Measurements from ENCODE around the gene OR56B1.

OR56B1 gene

DNA sequence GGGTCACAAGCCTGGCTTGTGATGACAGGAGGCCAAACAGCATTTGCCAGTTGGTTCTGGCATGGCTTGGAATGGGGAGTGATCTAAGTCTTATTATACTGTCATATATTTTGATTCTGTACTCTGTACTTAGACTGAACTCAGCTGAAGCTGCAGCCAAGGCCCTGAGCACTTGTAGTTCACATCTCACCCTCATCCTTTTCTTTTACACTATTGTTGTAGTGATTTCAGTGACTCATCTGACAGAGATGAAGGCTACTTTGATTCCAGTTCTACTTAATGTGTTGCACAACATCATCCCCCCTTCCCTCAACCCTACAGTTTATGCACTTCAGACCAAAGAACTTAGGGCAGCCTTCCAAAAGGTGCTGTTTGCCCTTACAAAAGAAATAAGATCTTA lies 843 bp downstream of the OR56B1 start:
- no peak for DNase-seq

DNA sequence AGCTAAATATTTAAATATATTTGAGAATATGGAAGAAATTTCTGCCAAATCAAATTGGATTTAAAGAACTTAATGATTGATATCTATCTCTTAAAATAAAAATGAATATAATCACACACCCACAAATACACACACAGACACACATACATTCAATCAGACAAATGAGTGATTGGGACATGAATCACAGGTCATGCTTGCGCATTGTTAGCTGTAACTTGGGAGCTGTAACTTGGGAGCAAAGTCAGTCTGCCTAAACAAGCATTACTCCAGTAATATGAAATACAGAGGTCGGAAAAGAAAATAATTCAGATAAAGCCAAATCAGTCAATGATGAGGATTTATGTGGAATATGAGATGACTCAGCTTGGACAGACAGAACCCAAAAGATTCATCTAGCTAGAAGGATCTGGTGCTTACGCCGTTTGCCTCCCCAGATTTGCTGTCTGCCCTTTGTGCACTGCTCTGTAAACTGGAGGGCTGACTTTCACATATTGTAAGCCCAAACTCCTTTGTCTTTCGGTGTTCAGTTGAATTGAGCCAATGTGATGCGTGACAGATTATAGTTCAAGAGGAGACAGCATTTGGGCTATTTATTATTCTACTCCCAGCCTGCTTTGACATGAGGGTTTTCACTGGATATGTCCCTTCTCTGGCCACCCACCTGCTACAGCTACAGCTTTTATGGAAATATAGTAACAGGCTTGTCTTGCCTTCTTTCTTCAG lies 1.6 kb downstream of the OR56B1 start:
- DNase-seq = no peak

DNA sequence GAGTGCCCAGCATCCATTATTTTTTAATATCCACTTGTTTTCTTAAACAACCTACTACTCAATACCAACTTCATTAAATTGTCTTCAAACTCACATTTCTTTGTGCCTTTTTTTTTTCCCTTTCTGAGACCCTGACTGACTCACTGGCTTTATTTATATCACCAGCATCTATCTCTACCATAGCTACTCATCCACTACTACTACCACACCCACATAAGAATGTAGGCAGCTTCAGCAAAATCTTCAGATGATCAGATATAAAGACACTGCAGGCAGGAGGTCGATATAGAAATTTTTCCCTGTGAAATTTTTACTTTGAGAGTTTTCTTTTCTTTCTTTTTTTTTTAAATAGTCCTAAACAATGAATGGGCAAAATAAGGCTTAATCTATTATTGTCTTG lies 2.2 kb downstream of the OR56B1 start:
- no peak for DNase-seq

DNA sequence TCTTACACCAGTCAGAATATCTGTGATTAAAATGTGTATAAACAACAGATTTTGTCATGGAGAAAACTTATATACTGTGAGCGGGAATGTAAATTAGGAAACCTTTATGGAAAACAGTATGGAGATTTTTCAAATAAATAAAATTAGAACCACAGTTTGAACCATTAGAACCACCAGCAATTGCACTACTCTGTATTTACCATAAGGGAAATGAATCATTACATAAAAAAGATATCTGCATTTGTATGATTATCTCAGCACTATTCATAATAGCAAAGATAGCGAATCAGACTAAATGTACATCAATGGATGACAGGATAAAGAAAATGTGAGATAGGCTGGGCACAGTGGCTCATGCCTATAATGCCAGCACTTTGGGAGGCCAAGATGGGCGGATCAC lies 10.4 kb downstream of the OR56B1 start:
- DNase-seq = no peak

DNA sequence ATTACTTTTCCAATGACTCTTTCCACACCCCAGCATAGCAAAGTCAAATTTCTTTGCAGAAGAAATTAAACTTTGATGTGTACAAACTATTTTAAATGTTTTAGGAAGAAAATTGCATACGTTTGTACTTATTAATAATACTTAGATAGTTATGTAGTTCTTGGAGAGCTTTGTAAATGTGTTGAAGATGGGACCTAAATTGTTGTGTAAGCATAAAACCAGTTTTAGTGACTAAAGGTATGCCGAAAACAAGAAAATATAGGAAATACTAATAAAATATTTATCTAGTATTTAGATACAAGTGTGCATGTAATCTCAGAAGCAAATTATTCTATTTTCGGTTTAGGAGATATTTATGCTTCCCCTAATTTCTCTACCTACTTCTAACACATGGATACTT lies 13.6 kb downstream of the OR56B1 start:
- no peak for DNase-seq

DNA sequence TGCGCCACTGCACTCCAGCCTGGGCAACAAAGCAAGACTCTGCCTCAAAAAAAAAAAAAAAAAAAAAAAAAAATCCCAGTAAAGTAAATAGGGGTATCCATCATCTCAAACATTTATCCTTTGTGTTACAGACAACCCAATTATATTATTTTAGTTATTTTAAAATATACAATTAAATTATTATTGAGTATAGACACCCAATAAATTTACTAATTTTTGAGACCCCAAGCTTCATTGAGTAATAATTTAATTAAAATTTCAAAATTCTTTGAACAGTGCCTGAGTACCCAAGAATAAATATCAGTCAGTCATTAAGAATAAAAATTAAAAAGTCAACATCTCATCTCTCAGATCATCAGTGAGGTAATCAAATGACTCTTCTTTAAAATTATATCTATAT lies 17.7 kb downstream of the OR56B1 start, which contains the start of gene OR52N4:
Gene OR52N4, plus strand, starts transcription at position 301 of the 400 bp plus-strand sequence. CDS start 498 bp downstream, outside the sequence.
- no peak for DNase-seq

DNA sequence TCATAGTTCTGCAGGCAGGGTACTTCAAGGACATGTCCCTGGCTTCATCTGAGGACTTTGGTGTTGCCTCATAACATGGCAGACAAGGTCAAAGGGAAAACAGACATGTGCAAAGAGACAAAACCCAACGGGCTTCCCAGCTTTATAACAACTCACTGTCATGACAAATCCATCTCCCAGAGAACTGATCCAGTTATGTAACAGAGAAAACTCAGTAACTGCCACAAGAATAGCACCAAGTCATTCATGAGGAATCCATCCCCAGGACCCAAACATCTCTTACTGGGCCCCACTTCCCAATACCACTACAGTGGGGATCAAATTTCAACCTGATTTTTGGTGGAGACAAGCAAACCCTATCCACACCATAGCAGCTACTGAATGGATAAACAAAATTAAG lies 30.8 kb downstream of the OR56B1 start:
- DNase-seq = no peak

DNA sequence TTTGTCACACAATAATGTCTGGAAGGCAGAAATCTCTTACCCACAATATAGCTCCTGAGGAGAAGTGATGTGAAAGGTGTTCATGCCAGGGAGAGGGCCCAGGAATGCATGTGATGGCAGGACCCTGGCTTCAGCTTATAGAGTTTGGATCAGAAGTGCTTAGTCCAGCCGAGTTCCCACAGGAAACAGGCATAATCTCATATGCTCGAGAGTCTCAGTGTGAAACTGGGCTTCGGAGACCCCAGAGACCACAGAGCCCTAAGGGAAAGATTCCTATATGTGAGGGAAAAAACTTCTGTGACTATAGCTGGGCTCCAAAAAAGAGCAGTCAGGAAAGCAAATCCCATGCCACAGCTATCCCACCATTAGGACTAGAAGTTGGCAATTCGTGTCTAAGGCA lies 47.0 kb downstream of the OR56B1 start, which contains the start of gene OR52N5:
Gene OR52N5, minus strand, starts transcription at position 101 of the 400 bp plus-strand sequence. CDS start 4,721 bp downstream, outside the sequence.
- DNase-seq = no peak

Data from activated naive CD4-positive, alpha-beta T cell treated with anti-CD3 and anti-CD28 coated beads, Interleukin-2, amount 50 U/mL, for 16 hours (primary cell).